Ishikawa (cell line): ENCODE data around the gene APOBEC3A.

Experiments used
- CEBPB ChIP-seq: IDR thresholded peaks from 2 replicates; pipeline ENCODE4 v1.6.1; 2012
- CREB1 ChIP-seq: IDR thresholded peaks from 2 replicates; pipeline ENCODE4 v1.6.1; 2012; ENCODE audit warnings: low read depth
- EGR1 ChIP-seq: IDR thresholded peaks from 2 replicates; pipeline ENCODE4 v1.6.1; 2012
- EP300 ChIP-seq: IDR thresholded peaks from 2 replicates; pipeline ENCODE4 v1.6.1; 2012; ENCODE audit warnings: borderline replicate concordance
- FOXM1 ChIP-seq: IDR thresholded peaks from 2 replicates; pipeline ENCODE4 v1.6.1; 2012; ENCODE audit warnings: low read depth, borderline replicate concordance
- NFIC ChIP-seq: IDR thresholded peaks from 2 replicates; pipeline ENCODE4 v1.6.1; 2012
- RAD21 ChIP-seq: IDR thresholded peaks from 2 replicates; pipeline ENCODE4 v1.6.1; 2012; ENCODE audit warnings: low read depth
- TAF1 ChIP-seq: IDR thresholded peaks from 2 replicates; pipeline ENCODE4 v1.6.1; 2012; ENCODE audit warnings: low read depth, mild to moderate bottlenecking
- TCF12 ChIP-seq: IDR thresholded peaks from 2 replicates; pipeline ENCODE4 v1.6.1; 2012; ENCODE audit warnings: low read depth
- TEAD4 ChIP-seq: IDR thresholded peaks from 2 replicates; pipeline ENCODE4 v1.6.1; 2012
- USF1 ChIP-seq: IDR thresholded peaks from 2 replicates; pipeline ENCODE4 v1.6.1; 2012
- YY1 ChIP-seq: IDR thresholded peaks from 2 replicates; pipeline ENCODE4 v1.6.1; 2012; ENCODE audit warnings: low read depth
- ZBTB7A ChIP-seq: IDR thresholded peaks from 2 replicates; pipeline ENCODE4 v1.6.1; 2012; ENCODE audit warnings: low read depth
- TF ChIP-seq, protein P1 (sequence below): IDR thresholded peaks from 2 replicates; pipeline ENCODE4 v1.6.1; 2012
- TF ChIP-seq, protein P2 (sequence below): IDR thresholded peaks from 2 replicates; pipeline ENCODE4 v1.6.1; 2012; ENCODE audit warnings: low read depth, mild to moderate bottlenecking

Gene APOBEC3A

GRCh38 chr22:38957046-38957770 lies at the start of gene APOBEC3A:
TSS of gene APOBEC3A (plus strand) at chr22:38957609. CDS start at chr22:38957692, 83 bp downstream.
- TF ChIP-seq CREB1 (no peak), ZBTB7A (no peak), EP300 (no peak)

DNA sequence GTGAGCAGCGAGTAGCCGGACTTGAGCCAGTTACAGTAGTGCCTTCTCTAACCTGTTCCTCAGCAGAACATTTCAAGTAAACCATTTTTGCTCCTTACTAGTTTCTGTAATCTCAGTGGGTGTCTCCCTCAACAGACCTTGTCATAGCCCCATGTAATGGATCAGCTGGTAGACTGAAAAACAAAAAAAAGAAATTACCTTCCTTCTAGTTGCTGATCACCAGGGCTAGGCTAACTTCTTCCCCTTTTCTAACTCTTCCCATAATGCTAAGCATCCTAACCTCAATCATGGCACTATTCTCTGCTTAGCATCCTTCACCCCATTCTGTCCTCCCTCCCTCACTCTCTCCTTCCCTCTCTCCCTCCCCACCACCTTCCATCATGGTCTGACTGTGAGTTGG lies 49.6 kb upstream of the APOBEC3A start:
- TF ChIP-seq, protein P1, sequence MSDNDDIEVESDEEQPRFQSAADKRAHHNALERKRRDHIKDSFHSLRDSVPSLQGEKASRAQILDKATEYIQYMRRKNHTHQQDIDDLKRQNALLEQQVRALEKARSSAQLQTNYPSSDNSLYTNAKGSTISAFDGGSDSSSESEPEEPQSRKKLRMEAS: no peak
- TF ChIP-seq FOXM1 (no peak), USF1 (no peak), TEAD4 (no peak), EGR1 (no peak), CEBPB (no peak), ZBTB7A (no peak), NFIC (no peak)
- TF ChIP-seq, protein P2, sequence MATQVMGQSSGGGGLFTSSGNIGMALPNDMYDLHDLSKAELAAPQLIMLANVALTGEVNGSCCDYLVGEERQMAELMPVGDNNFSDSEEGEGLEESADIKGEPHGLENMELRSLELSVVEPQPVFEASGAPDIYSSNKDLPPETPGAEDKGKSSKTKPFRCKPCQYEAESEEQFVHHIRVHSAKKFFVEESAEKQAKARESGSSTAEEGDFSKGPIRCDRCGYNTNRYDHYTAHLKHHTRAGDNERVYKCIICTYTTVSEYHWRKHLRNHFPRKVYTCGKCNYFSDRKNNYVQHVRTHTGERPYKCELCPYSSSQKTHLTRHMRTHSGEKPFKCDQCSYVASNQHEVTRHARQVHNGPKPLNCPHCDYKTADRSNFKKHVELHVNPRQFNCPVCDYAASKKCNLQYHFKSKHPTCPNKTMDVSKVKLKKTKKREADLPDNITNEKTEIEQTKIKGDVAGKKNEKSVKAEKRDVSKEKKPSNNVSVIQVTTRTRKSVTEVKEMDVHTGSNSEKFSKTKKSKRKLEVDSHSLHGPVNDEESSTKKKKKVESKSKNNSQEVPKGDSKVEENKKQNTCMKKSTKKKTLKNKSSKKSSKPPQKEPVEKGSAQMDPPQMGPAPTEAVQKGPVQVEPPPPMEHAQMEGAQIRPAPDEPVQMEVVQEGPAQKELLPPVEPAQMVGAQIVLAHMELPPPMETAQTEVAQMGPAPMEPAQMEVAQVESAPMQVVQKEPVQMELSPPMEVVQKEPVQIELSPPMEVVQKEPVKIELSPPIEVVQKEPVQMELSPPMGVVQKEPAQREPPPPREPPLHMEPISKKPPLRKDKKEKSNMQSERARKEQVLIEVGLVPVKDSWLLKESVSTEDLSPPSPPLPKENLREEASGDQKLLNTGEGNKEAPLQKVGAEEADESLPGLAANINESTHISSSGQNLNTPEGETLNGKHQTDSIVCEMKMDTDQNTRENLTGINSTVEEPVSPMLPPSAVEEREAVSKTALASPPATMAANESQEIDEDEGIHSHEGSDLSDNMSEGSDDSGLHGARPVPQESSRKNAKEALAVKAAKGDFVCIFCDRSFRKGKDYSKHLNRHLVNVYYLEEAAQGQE: no peak

- TF ChIP-seq EGR1 (no peak), EP300 (no peak)
Measured at GRCh38 chr22:38911434-38911833, 46.0 kb upstream of the APOBEC3A start.

DNA sequence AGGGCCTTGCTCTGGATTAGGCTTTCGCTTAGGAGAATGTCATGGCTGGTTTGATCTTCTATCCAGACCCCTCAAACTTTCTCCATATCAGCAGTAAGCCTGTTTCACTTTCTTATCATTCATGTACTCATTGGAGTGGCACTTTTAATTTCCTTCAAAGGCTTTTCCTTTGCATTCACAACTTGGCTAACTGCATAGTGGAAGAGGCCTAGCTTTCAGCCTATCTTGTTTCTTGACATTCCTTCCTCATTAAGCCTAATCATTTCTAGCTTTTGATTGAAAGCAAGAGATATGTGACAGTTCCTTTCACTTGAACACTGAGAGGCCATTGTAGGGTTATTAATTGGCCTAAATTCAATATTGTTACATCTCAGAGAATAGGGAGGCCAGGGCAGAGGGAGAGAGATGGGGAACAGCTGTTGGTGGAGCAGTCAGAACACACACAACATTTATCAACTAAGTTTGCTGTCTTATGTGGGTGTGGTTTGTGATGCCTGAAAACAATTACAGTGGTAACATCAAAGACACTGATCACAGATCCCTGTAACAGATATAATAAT lies 37.7 kb upstream of the APOBEC3A start:
- TF ChIP-seq CEBPB: no peak
- TF ChIP-seq ZBTB7A: no peak
- no peak for TF ChIP-seq FOXM1
- TF ChIP-seq EP300: no peak
- no peak for TF ChIP-seq CREB1
- TF ChIP-seq, protein P2: no peak
- TF ChIP-seq EGR1: no peak
- TF ChIP-seq, protein P1: no peak
- TF ChIP-seq TAF1: no peak
- TF ChIP-seq TEAD4: no peak
- no peak for TF ChIP-seq RAD21

DNA sequence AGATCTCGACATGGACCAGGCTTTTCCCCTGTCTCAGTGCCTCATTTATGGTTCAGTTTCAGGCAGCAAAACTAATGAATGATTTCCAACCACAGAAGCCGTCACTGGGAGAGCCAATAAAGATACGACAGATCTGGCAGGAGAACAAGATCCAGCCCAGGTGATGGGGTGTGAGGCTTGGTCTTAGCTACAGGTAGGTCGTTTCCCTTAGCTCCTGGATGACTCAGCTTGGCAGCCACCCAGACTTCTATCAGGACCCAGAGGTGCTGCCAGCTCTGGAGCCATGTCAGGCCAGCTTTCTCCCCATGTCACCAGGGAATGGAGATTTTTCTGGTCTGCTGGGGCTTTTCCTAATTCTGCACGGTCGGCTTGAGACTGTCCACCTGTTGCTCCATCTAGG lies 36.3 kb upstream of the APOBEC3A start:
- TF ChIP-seq TAF1: no peak
- TF ChIP-seq USF1: no peak
- peak; percentile 87 for TF ChIP-seq NFIC
- TF ChIP-seq EP300: no peak
- peak; percentile 49; the same call in 1 of the 2 replicates for TF ChIP-seq TCF12
- TF ChIP-seq, protein P2: no peak
- no peak for TF ChIP-seq EGR1
- TF ChIP-seq YY1: no peak
- no peak for TF ChIP-seq FOXM1
- no peak for TF ChIP-seq TEAD4
- TF ChIP-seq ZBTB7A: no peak
